Left ventricle myocardium superior (tissue), 1 donor: Measurements from ENCODE around the gene IER5L. TPM values are rescaled to one million over a fixed set of nuclear protein-coding genes. Genes with fewer than 3 reads are reported as not detected.
"Not testable (repeated sequence)": the region's sequence is repeated elsewhere in the genome, so short reads cannot be mapped to it uniquely, and the experiment has no call there.

ENCODE experiments used
- ATAC-seq: fragments of 200-7000 bp; cut with Tn5 transposase; one replicate; pipeline ENCODE4 v1.9.1; 2020; ENCODE audit warnings: mild to moderate bottlenecking, moderate library complexity
- DNase-seq: peaks from one replicate; pipeline ENCODE4 v3.0.0-alpha.2; 2020
- intact Hi-C: fragments of 100-400 bp; cut with micrococcal nuclease; formaldehyde crosslinking; loops from one replicate; pipeline ENCODE4 v1.11.0; 2022
- total RNA-seq: library from RNA; stranded (reverse); fragmentation: NEBNext Ultra II Directional; extraction: Animal tissue kit (Norgen Biotek cat#: 25700); gene quantifications from one replicate; pipeline ENCODE4 v1.2.1, GENCODE V29; 2021
- donor health status: DM: no; HTN: yes; CAD: no; lungs with severe emphysema.

The IER5L gene
- total RNA-seq, 1 donor from 2014 or later: 3.5 TPM

- intact Hi-C loops: no loop called here
- ATAC-seq (no peak), DNase-seq (no peak)
Observed at GRCh38 chr9:129206401-129206800, 28.3 kb upstream of the IER5L start.

- DNase-seq: no peak
- intact Hi-C loops: no loop called here
- ATAC-seq: no peak
Observed at GRCh38 chr9:129204840-129205239, 26.8 kb upstream of the IER5L start.

GRCh38 chr9:129203556-129203909, 25.5 kb upstream of the IER5L start:
- DNase-seq (no peak), ATAC-seq (no peak)
- intact Hi-C loops: no loop called here

GRCh38 chr9:129202613-129203555, 24.8 kb upstream of the IER5L start:
- peak; percentile 94 for ATAC-seq
- intact Hi-C loops: no loop called here

GRCh38 chr9:129201866-129202265, 23.8 kb upstream of the IER5L start:
- DNase-seq: no peak
- intact Hi-C loops: no loop called here

More at GRCh38 chr9:129202613-129203555, 24.8 kb upstream of the IER5L start:
- DNase-seq: peak; percentile 93

GRCh38 chr9:129201289-129201688, 23.2 kb upstream of the IER5L start:
- ATAC-seq (no peak), DNase-seq (no peak)
- intact Hi-C loops: no loop called here

More at GRCh38 chr9:129201866-129202265, 23.8 kb upstream of the IER5L start:
- ATAC-seq: no peak

GRCh38 chr9:129200255-129200654, 22.2 kb upstream of the IER5L start:
- ATAC-seq: no peak
- intact Hi-C loops: no loop called here
- DNase-seq: no peak

- DNase-seq (no peak), ATAC-seq (no peak)
- intact Hi-C loops: no loop called here
Observed at GRCh38 chr9:129199044-129199435, 21.0 kb upstream of the IER5L start.

- ATAC-seq: peak; percentile 60
- intact Hi-C loops: no loop called here
Observed at GRCh38 chr9:129198319-129199043, 20.4 kb upstream of the IER5L start.

GRCh38 chr9:129197978-129198318, 19.9 kb upstream of the IER5L start:
- intact Hi-C loops: no loop called here
- ATAC-seq: peak; percentile 12
- DNase-seq: peak; percentile 63

More at GRCh38 chr9:129198319-129199043, 20.4 kb upstream of the IER5L start:
- DNase-seq: peak; percentile 70

- DNase-seq, intact Hi-C loops, ATAC-seq: not testable (repeated sequence)
Observed at GRCh38 chr9:129197045-129197444, 19.0 kb upstream of the IER5L start.

- ATAC-seq (no peak), DNase-seq (no peak)
- intact Hi-C loops: no loop called here
Observed at GRCh38 chr9:129195606-129196005, 17.5 kb upstream of the IER5L start.

GRCh38 chr9:129194221-129194620, 16.2 kb upstream of the IER5L start:
- DNase-seq (no peak), ATAC-seq (no peak)
- intact Hi-C loops: no loop called here

GRCh38 chr9:129193655-129194054, 15.6 kb upstream of the IER5L start:
- no peak for ATAC-seq
- no peak for DNase-seq
- intact Hi-C loops: no loop called here

GRCh38 chr9:129191234-129191633, 13.2 kb upstream of the IER5L start:
- DNase-seq: no peak
- intact Hi-C loops: no loop called here
- no peak for ATAC-seq

- intact Hi-C loops, ATAC-seq, DNase-seq: not testable (repeated sequence)
Observed at GRCh38 chr9:129189971-129190370, 11.9 kb upstream of the IER5L start.

GRCh38 chr9:129187042-129187441, 9.0 kb upstream of the IER5L start:
- DNase-seq (no peak), ATAC-seq (no peak)
- intact Hi-C loops: no loop called here

GRCh38 chr9:129185991-129186390, 7.9 kb upstream of the IER5L start:
- DNase-seq (no peak), ATAC-seq (no peak)
- intact Hi-C loops: no loop called here

GRCh38 chr9:129185402-129185801, 7.3 kb upstream of the IER5L start:
- intact Hi-C loops: no loop called here
- DNase-seq: no peak

GRCh38 chr9:129184596-129185122, 6.6 kb upstream of the IER5L start:
- DNase-seq (no peak), ATAC-seq (no peak)
- intact Hi-C loops: no loop called here

More at GRCh38 chr9:129185402-129185801, 7.3 kb upstream of the IER5L start:
- no peak for ATAC-seq
